ENCODE measurements around the gene SAMD13.

DNA sequence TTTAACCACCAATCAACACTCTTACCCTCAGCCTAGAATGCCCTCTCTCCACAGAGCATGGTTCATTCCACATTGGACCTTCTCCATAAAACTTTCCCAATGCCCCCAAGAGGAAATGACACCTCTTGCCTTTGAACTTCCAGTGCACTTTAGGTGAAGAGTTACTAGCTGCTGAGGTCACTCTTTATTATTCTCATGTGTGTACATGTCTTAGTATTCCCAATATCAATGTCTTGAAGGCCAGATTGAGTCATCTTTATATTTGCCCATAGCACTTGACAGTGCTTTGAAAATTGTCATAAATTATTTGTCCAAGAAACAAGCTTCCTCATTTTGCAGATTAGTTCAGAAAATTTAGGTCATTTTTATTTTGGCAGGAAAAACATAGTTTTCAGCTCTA is 88.7 kb downstream of the SAMD13 start:
- TF ChIP-seq POLR2AphosphoS5 (IDR thresholded peaks at IDR 0.05; ENCODE audit: borderline replicate concordance, low read depth, low read length) (no peak), EZH2 (IDR thresholded peaks at IDR 0.05) (no peak)

Data from SK-N-MC (cell line).